GM21576 (cell line): Measurements from ENCODE around the gene FAM13A.
"Not testable (repeated sequence)": the region's sequence is repeated elsewhere in the genome, so short reads cannot be mapped to it uniquely, and the experiment has no call there.

Source experiments
- ATAC-seq: cut with Tn5 transposase; IDR thresholded peaks from one replicate; pipeline ENCODE4 v1.9.1; 2021; ENCODE audit warnings: mild to moderate bottlenecking, moderate library complexity; ENCODE audit not compliant: unreplicated experiment

The FAM13A gene

DNA sequence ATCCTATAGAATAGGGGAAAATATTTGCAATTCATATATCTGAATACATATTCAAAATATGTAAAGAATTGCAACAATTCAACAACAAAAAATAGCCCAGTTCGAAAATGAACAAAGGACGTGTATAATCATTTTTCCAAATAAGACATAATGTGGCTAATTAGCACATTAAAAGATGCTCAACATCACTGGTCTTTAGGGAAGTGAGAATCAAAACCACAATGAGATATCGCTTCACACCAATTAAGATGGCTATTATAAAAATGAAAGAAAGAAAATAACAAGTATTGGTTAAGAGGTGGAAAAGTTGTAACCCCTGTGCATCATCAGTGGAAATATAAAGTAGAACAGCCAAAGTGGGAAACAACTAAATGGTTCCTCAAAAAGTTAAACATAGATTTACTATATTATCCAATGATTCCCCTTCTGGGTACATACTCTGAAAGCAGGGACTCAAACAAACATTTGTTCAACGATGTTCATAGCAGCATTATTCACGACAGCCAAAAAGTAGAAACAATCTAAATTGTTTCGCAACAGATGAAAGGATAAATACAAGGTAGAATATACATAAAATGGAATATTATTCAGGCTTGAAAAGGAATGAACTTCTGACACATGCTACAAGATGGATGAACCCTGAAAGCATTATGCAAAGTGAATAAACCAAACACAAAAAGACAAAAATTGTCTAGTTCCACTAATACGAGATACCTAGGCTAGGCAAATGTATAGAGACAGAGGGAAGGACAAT lies 12.7 kb downstream of the FAM13A start:
- ATAC-seq = no peak

- ATAC-seq = no peak
These were observed 14.9 kb downstream of the FAM13A start for GRCh38 chr4:89042055-89042454.

- no peak for ATAC-seq
These were observed 17.2 kb downstream of the FAM13A start for GRCh38 chr4:89039730-89040338.

DNA sequence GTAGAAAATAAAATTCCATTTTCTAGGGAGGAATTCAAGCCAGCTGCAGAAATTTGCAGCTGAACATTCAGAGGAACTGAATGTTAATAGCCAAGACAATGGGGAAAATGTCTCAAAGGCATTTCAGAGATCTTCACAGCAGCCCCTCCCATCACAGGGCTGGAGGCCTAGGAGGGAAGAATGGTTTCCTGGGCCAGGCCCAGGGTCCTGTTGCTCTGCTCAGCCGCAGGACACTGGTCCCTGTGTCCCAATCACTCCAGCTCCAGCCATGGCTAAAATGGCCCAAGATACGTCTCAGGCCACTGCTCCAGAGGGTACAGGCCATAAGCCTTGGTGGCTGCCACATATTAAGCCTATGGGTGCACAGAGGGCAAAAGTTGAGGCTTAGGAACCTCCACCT lies 20.4 kb downstream of the FAM13A start:
- no peak for ATAC-seq

GRCh38 chr4:89031272-89031671 lies 25.7 kb downstream of the FAM13A start:
- ATAC-seq = no peak

- ATAC-seq = no peak
These were observed 27.4 kb downstream of the FAM13A start for GRCh38 chr4:89029591-89029990.

GRCh38 chr4:89026542-89026941 lies 30.4 kb downstream of the FAM13A start:
- ATAC-seq = no peak

DNA sequence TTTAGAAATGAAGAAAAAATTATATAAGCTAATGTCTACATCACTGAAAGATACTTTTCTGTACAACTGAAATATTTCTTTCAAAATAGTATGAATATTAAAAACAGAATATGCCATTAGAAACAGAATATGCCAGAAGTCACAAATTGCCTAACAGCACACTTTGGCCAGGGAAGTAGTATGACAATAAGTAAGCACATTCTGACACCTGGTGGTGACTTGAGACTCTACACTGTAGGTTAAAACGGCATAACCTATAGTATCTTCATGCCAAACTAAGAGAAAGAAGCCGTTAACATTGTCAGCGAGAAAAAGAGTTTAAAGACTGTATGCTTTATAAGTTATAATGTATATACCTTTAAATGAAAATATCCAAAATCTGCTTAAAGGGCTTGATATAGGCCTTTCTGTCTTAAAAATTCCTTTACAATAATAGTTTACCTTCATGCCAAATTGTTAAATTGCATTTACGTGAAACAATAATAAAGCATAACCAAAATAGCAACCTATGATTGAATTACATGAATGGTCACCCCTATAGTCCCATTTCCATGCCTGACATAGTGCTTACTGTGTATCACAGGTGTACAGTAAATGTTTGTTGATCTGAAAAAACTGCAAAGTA lies 32.8 kb downstream of the FAM13A start:
- peak; percentile 96 for ATAC-seq

GRCh38 chr4:89023140-89023539 lies 33.8 kb downstream of the FAM13A start:
- ATAC-seq = no peak

DNA sequence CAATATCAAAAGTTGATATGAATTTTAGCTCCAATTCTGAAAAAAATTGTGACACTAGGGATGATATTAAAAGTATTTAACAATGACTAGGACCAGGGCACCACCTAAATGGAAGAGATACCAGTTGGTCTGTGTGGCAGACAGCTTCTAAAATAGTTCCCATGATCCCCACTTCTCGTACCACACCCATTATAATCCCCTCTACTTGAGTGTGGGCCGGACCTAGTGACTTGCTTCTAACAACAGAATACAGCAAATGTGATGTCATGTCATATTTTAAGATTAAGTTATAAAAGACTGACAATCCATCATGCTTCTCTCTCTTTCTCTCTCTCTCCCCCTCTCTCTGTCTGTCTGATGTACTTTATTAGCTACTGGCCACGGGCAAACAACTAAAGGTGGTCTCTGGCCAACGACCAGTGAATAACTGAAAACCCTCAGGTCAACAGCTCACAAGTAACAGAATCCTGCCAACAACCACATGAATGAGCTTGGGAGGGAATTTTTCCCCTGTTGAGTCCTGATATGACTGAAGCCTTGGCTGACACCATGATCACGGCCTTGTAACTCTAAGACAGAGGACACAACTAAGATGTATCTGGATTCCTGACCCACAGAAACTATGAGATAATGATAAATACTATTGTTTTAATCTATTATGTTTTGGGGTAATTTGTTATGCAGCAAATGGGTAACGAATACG lies 34.4 kb downstream of the FAM13A start:
- ATAC-seq = no peak

GRCh38 chr4:89021684-89022083 lies 35.3 kb downstream of the FAM13A start:
- no peak for ATAC-seq

DNA sequence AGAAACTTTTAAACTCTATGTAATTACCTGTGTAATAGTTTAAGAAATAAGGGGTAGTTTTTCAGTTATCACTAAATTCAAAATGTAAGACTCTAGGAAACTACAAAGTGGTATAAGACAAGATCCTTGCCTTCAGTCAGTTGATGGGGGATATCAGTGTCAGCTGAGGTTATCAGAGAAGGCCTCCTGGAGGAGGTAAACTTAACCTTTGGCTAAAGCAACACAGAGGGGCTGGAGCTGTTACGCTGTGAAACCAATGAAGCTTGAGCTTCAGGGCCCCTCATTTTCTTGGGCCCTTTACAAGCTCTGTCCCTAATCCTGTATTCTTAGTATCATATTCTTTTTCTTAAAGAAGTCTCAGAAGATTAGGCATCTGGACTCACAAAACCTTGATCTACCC lies 35.9 kb downstream of the FAM13A start:
- no peak for ATAC-seq

- not testable (repeated sequence) for ATAC-seq
These were observed 42.1 kb downstream of the FAM13A start for GRCh38 chr4:89014897-89015296.

DNA sequence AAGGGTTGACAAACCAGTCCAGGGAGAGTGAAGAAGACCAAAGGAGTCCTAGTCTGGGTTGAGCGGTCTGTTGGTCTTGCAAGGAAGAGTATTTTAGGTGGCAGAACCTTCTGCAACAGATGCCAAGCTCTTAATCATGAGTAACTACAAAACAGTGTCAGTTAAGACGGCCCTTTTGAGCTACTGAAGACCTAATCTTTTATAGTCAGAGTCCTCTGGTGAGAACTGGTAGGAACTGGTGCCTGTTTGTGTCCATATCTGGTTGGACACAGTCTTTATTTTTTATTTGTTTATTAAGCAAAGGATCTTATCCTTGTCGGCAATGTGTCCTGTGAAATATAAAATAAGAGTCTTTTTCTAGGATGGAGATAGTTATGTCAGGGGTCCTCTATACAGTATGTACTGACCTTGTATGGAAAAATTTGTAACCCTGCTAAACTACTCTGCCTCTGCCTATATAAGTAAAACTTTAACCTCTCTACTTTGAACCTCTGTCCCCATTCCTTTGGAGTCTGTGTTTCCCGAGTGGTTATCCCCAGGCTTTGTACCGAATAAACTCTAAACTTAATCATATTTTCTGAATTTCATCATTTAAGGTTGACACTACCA lies 47.1 kb downstream of the FAM13A start:
- no peak for ATAC-seq

GRCh38 chr4:89009115-89009514 lies 47.9 kb downstream of the FAM13A start:
- no peak for ATAC-seq

DNA sequence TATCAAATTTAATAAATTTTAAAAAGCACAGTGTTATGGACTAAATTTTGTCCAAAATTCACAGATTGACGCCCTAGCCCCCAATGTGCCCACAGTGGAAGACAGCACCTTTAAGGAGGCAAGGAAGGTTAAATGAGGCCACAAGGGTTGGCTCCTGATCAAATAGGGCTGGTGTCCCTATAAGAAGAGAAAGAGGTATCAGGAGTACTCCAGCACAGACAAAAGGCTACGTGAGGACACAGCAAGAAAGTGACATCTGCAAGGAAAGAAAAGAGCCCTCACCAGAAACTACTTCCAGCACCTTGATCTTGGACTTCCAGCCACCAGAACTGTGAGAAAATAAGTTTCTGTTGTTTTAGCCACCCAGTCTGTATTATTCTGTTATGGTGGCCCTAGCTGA lies 48.8 kb downstream of the FAM13A start:
- no peak for ATAC-seq

GRCh38 chr4:89007338-89007939 lies 49.5 kb downstream of the FAM13A start:
- ATAC-seq = no peak

DNA sequence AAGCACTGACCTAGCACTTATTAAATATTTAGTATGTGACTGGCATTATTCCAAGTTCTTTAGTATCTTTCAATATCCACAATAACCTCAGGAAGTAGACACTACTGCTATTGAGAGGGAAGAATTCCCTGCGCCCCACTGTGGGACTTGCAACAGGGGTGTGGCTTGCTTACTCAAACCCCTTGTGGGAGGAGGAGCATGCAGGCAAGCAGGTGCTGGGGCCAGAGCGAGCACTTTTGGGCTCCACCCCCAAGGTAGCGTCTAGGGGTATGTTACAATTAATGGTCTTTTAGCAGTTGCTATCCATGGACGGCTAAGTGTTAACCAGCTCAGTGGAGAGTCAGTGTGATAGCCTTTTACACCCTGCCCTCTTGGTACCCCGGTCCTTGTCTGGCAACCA lies 50.7 kb downstream of the FAM13A start:
- no peak for ATAC-seq

DNA sequence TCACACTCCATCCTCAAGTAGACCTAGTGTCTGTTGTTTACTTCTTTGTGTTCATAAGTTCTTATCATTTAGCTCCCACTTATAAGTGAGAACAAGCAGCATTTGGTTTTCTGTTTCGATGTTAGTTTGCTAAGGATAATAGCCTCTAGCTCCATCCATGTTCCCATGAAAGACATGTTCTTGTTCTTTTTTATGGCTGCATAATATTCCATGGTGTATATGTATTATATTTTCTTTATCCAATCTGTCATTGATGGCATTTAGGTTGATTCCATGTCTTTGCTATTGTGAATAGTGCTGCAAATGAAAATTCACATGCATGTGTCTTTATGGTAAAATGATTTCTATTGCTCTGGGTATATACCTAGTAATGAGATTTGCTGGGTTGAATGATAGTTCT lies 51.9 kb downstream of the FAM13A start:
- ATAC-seq = not testable (repeated sequence)

- ATAC-seq = no peak
These were observed 55.1 kb downstream of the FAM13A start for GRCh38 chr4:89001647-89002445.
